OCI-LY7 (cell line): Measurements from ENCODE around the gene GATA5.

Experiments used
- EZH2phosphoT487 ChIP-seq: fragments of 200-600 bp; sonication (generic); IDR thresholded peaks from 2 replicates; pipeline ENCODE4 v1.6.1; 2018; ENCODE audit warnings: low read depth, borderline replicate concordance, mild to moderate bottlenecking, mixed run types, antibody characterized with exemption, low read length, moderate library complexity, mixed read lengths
- TF ChIP-seq, protein P1 (sequence below): fragments of 200-600 bp; sonication (generic); conservative IDR thresholded peaks from 2 replicates; pipeline ENCODE4 v1.5.1; 2014; ENCODE audit warnings: mild to moderate bottlenecking, antibody characterized with exemption, low read length, moderate library complexity, mixed read lengths

DNA sequence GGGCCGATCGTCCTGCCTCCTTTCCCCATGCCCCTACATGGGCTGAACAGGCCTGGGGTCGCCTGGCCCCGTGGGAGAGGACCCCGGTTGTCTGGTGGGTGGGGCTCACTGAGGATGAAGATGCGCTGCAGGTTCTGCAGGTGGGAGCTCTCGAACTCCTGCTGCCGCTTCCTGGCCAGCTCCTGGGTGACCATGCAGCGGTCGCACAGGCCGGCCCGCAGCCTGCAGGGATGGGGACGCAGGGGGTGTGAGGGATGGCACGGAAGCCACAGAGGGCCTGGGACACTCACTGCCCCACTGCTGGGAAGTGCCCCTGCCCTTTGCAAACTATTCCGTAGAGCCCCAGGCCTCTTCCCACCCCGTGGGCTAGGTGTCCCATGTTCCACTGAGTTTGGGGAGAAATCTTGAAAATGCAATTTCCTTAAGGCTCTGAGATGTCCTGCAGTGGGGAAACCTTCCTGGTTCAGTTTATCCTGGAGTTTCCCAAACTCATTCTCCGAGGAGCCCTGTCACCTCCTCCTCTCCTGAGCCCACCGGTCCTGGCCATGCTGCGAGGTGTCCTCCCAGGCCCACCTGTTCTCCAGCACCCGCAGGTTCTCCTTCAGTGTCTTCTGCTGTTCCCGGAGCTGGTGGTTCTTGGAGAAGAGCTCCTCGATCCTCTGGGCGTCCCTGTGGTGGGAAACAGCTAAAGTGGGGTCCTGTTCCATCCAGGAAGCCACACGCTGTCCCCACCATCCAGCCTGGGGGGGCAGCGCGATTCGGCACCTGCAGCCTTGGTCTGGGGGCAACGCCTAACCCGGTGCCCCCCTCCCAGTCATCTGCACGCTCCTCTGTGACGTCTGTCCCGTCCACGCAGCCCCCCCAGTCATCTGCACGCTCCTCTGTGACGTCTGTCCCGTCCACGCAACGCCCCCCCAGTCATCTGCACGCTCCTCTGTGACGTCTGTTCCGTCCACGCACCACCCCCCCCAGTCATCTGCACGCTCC, 58.9 kb downstream of the GATA5 start:
- TF ChIP-seq, protein P1, sequence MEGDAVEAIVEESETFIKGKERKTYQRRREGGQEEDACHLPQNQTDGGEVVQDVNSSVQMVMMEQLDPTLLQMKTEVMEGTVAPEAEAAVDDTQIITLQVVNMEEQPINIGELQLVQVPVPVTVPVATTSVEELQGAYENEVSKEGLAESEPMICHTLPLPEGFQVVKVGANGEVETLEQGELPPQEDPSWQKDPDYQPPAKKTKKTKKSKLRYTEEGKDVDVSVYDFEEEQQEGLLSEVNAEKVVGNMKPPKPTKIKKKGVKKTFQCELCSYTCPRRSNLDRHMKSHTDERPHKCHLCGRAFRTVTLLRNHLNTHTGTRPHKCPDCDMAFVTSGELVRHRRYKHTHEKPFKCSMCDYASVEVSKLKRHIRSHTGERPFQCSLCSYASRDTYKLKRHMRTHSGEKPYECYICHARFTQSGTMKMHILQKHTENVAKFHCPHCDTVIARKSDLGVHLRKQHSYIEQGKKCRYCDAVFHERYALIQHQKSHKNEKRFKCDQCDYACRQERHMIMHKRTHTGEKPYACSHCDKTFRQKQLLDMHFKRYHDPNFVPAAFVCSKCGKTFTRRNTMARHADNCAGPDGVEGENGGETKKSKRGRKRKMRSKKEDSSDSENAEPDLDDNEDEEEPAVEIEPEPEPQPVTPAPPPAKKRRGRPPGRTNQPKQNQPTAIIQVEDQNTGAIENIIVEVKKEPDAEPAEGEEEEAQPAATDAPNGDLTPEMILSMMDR: no peak
- TF ChIP-seq EZH2phosphoT487: no peak
